Erythroblast (primary cell): ENCODE data around the gene LMAN2L.

ENCODE experiments used
- GATA1 ChIP-seq: IDR thresholded peaks from 2 replicates; pipeline ENCODE4 v1.6.1; 2011; ENCODE audit warnings: low read depth, mild to moderate bottlenecking, control low read depth, low read length, moderate library complexity
- POLR2A ChIP-seq: IDR thresholded peaks from 2 replicates; pipeline ENCODE4 v1.6.1; 2011; ENCODE audit warnings: mild to moderate bottlenecking, low read length

DNA sequence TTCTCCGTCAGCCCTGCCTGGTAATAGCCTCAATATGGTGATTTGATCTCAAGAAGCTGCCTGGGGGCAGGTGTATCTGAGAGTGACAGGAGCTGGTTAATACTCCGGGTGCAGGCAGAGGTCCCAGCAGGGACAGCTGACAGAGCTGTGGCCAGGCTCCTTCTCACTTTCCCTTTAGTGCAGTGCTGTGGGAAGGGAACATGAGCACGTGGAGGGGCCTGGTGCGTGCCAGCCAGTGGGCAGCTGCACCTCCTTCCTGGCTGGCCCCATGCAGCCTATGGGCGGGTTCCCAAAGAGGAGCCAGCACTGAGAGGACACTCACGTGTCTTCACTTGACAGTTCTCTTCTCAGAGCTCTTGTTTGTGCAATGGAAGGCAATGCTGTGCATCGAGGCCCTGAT, 29.9 kb upstream of the LMAN2L start:
- TF ChIP-seq POLR2A, result no peak
- TF ChIP-seq GATA1, result no peak
